ENCODE data around the gene RALGAPA2.

- TF ChIP-seq CTCF (IDR thresholded peaks at IDR 0.05; ENCODE audit: low read length) (no peak), EZH2 (IDR thresholded peaks at IDR 0.05; ENCODE audit: borderline replicate concordance, low read length) (no peak)
These were observed 299.7 kb downstream of the RALGAPA2 start for GRCh38 chr20:20412750-20413149.

Measured in OCI-LY1 (cell line).